T-cell (primary cell): ENCODE results near the gene NCAPG2. TPM values are rescaled to one million over a fixed set of nuclear protein-coding genes. Genes with fewer than 3 reads are reported as not detected.
"Not testable (repeated sequence)": the region's sequence is repeated elsewhere in the genome, so short reads cannot be mapped to it uniquely, and the experiment has no call there.

ENCODE experiments used
- ATAC-seq, 4 experiments: fragments of 200-7000 bp in 3 of 4; fragments of 150-1000 bp in 1 of 4; cut with Tn5 transposase; replicated peaks in 1 of 4; 1 replicate in 3 of 4; 2 replicates in 1 of 4; pipeline ENCODE4 v1.10.0; 2021; ENCODE audit warnings: moderate library complexity in 3 of 4, mild to moderate bottlenecking in 2 of 4, moderate number of reproducible peaks in 1 of 4
- CTCF ChIA-PET, 2 donors: fragments of 300-600 bp; sonication (Branson Sonifier 250); formaldehyde crosslinking; loops; one replicate each; lab custom pipeline; 2022; ENCODE audit warnings: antibody characterized with exemption in 2 of 2; lab: Charles Lee
- POLR2A ChIA-PET, 2 donors: fragments of 300-600 bp; sonication (Branson Sonifier 250); formaldehyde crosslinking; loops; one replicate each; lab custom pipeline; 2022; ENCODE audit warnings: antibody characterized with exemption in 2 of 2; lab: Charles Lee
- DNase-seq, 35 experiments: peaks; one replicate each; pipeline versions ENCODE4 v3.0.0 to v3.0.0-alpha.2; 2013 to 2023
- H3K27ac ChIP-seq: one replicate; pipeline ENCODE4 v1.5.1; 2013; ENCODE audit warnings: low read length
- H3K27me3 ChIP-seq, 2 experiments: replicated peaks in 1 of 2; 1 replicate in 1 of 2; 2 replicates in 1 of 2; pipeline versions ENCODE4 v1.6.1 to v1.7.0; 2013; ENCODE audit warnings: low read length in 1 of 2, mixed read lengths in 1 of 2; ENCODE audit not compliant: control insufficient read depth in 2 of 2, insufficient read depth in 2 of 2; ENCODE audit errors: extremely low read depth in 1 of 2
- H3K36me3 ChIP-seq, 2 donors: 1 replicate in 1 of 2; 2 replicates in 1 of 2; pipeline versions ENCODE4 v1.6.1 to v1.7.0; 2013; ENCODE audit warnings: low read length in 1 of 2; ENCODE audit not compliant: control insufficient read depth in 2 of 2, insufficient read depth in 1 of 2; ENCODE audit errors: extremely low read depth in 1 of 2
- H3K4me1 ChIP-seq, 2 experiments: 1 replicate in 1 of 2; 2 replicates in 1 of 2; pipeline versions ENCODE4 v1.6.1 to v1.7.0; 2013; ENCODE audit warnings: low read length in 2 of 2, mixed read lengths in 1 of 2; ENCODE audit not compliant: insufficient read depth in 2 of 2, control insufficient read depth in 1 of 2; ENCODE audit errors: extremely low read depth in 1 of 2
- H3K4me3 ChIP-seq, 2 donors: 1 replicate in 1 of 2; 2 replicates in 1 of 2; pipeline versions ENCODE4 v1.5.1 to v1.7.0; 2013; ENCODE audit warnings: mild to moderate bottlenecking in 2 of 2, low read length in 1 of 2, moderate library complexity in 1 of 2; ENCODE audit not compliant: control insufficient read depth in 1 of 2; ENCODE audit errors: extremely low read depth in 1 of 2
- H3K9me3 ChIP-seq: 2 replicates; pipeline ENCODE4 v1.7.0; 2013
- H3K27ac Mint-ChIP-seq, 2 donors: one replicate each; pipeline ENCODE4 v1.8.0; 2020 to 2021; ENCODE audit warnings: mild to moderate bottlenecking in 2 of 2, mixed read lengths in 2 of 2
- H3K27me3 Mint-ChIP-seq, 2 donors: one replicate each; pipeline ENCODE4 v1.8.0; 2021 to 2022; ENCODE audit warnings: mixed read lengths in 2 of 2
- H3K36me3 Mint-ChIP-seq: one replicate; pipeline ENCODE4 v1.8.0; 2021; ENCODE audit warnings: mixed read lengths
- H3K4me1 Mint-ChIP-seq, 3 donors: one replicate each; pipeline ENCODE4 v1.8.0; 2020 to 2022; ENCODE audit warnings: mixed read lengths in 3 of 3, mild to moderate bottlenecking in 1 of 3
- H3K4me3 Mint-ChIP-seq, 3 donors: one replicate each; pipeline ENCODE4 v1.8.0; 2020 to 2022; ENCODE audit warnings: mild to moderate bottlenecking in 3 of 3, mixed read lengths in 3 of 3, moderate library complexity in 3 of 3
- H3K9me3 Mint-ChIP-seq, 3 donors: one replicate each; pipeline ENCODE4 v1.8.0; 2020 to 2022; ENCODE audit warnings: mixed read lengths in 3 of 3
- WGBS: methylation state at CpG from one replicate; pipeline ENCODE4 v1.1.5; 2013; ENCODE audit warnings: missing lambda C conversion rate; ENCODE audit not compliant: insufficient coverage; 5-methylcytosine and 5-hydroxymethylcytosine counted together
- total RNA-seq, 35 experiments: library from RNA in 6 of 35; stranded (reverse) in 6 of 35; fragments of 120-200 nt in 1 of 35; gene quantifications; one replicate each; pipeline versions ENCODE4 v1.2.1 to v1.2.4 and lab custom pipeline; 2013 to 2026

The NCAPG2 gene
- total RNA-seq, 5 donors from 2014 or later (not counting 1 experiment from before 2014, with no cell fraction given): 6.2 to 14.7 (median 11.9) TPM

- Histone ChIP-seq H3K36me3 (no peaks in the 10 kb centered on the region), H3K9me3 (no peaks in the 10 kb centered on the region), H3K27me3 (no peaks in the 10 kb centered on the region), H3K4me3 (no peak overlapping the region), H3K4me1 (peaks cover under 1 to 12% of the 10 kb centered on the region in 2 experiments), H3K27ac (no peak overlapping the region)
- no peaks in the 10 kb centered on the region for H3K36me3 Mint-ChIP-seq
- DNase-seq (no peak), ATAC-seq (no peak)
- peak overlapping the region in 1 of 2 donors; percentile 58 for H3K27ac Mint-ChIP-seq
- H3K27me3 Mint-ChIP-seq: no peaks in the 10 kb centered on the region
- POLR2A ChIA-PET: no interaction called here
- no peak overlapping the region for H3K4me3 Mint-ChIP-seq
- H3K4me1 Mint-ChIP-seq: peaks cover 15 to 34% (median 16%) of the 10 kb centered on the region in 3 donors
- WGBS: 100% methylated on average over 2 of the region's 3 CpGs
- no peaks in the 10 kb centered on the region for H3K9me3 Mint-ChIP-seq
- CTCF ChIA-PET: interaction anchor here (0.6 to 4.2 kb wide), 4 partner anchors 274 to 612 kb away, joined by 3 to 30 read pairs (median 5); no protein-coding TSS in a partner anchor
Observed at GRCh38 chr7:158698657-158699195, 5.9 kb downstream of the NCAPG2 start.

- POLR2A ChIA-PET, DNase-seq, H3K27ac Mint-ChIP-seq, H3K36me3 Mint-ChIP-seq, H3K27me3 ChIP-seq, H3K27ac ChIP-seq, H3K9me3 Mint-ChIP-seq, H3K4me3 ChIP-seq, H3K9me3 ChIP-seq, H3K36me3 ChIP-seq, H3K4me1 ChIP-seq, H3K27me3 Mint-ChIP-seq, ATAC-seq, H3K4me3 Mint-ChIP-seq: not testable (repeated sequence)
- peaks cover 10 to 26% (median 11%) of the 10 kb centered on the region in 3 donors for H3K4me1 Mint-ChIP-seq
- CTCF ChIA-PET: interaction anchor here (1.0 to 4.2 kb wide), 4 partner anchors 275 to 279 kb away, joined by 4 to 30 read pairs (median 14); no protein-coding TSS in a partner anchor
- WGBS: no CpG with 5 or more reads among the region's 2 CpGs
Observed at GRCh38 chr7:158697597-158697996, 7.0 kb downstream of the NCAPG2 start.

- H3K36me3 Mint-ChIP-seq: peaks cover 2% of the 10 kb centered on the region
- Histone ChIP-seq H3K4me1 (peaks cover 0 to 10% of the 10 kb centered on the region in 2 experiments), H3K27me3 (no peaks in the 10 kb centered on the region), H3K9me3 (no peaks in the 10 kb centered on the region), H3K4me3 (no peak overlapping the region), H3K36me3 (no peaks in the 10 kb centered on the region), H3K27ac (no peak overlapping the region)
- peak overlapping the region; percentile 45 to 63 for H3K27ac Mint-ChIP-seq
- DNase-seq (peak in 32 of 35 experiments; percentile 6 to 81 (median 38)), ATAC-seq (peak; percentile 89 to 99 (median 98))
- WGBS: 100% methylated on average over 3 of the region's 10 CpGs
- no peaks in the 10 kb centered on the region for H3K27me3 Mint-ChIP-seq
- peaks cover 5 to 21% (median 10%) of the 10 kb centered on the region in 3 donors for H3K4me1 Mint-ChIP-seq
- CTCF ChIA-PET: interaction anchor here (0.6 to 3.4 kb wide), 7 partner anchors 9 to 296 kb away, joined by 3 to 68 read pairs (median 4); partner anchors contain the start of gene NCAPG2 (in 1 of the 2)
- POLR2A ChIA-PET: no interaction called here
- peak overlapping the region in 2 of 3 donors; percentile 32 to 50 for H3K4me3 Mint-ChIP-seq
- H3K9me3 Mint-ChIP-seq: no peaks in the 10 kb centered on the region
Observed at GRCh38 chr7:158695726-158696452, 8.7 kb downstream of the NCAPG2 start.

- H3K9me3 Mint-ChIP-seq: no peaks in the 10 kb centered on the region
- no peak for ATAC-seq
- H3K27ac ChIP-seq: no peak overlapping the region
- peaks cover 0 to 10% of the 10 kb centered on the region in 2 experiments for H3K4me1 ChIP-seq
- peaks cover 5 to 20% (median 10%) of the 10 kb centered on the region in 3 donors for H3K4me1 Mint-ChIP-seq
- H3K36me3 ChIP-seq: no peaks in the 10 kb centered on the region
- peaks cover 2% of the 10 kb centered on the region for H3K36me3 Mint-ChIP-seq
- no peak overlapping the region for H3K4me3 ChIP-seq
- no peaks in the 10 kb centered on the region for H3K9me3 ChIP-seq
- POLR2A ChIA-PET: interaction anchor here in 1 of 2 donors (0.6 kb wide), 1 partner anchor 81 kb away, joined by 3 read pairs; no protein-coding TSS in a partner anchor
- peak overlapping the region in 1 of 2 donors; percentile 3 for H3K27ac Mint-ChIP-seq
- no peak overlapping the region for H3K4me3 Mint-ChIP-seq
- no peak for DNase-seq
- 100% methylated on average over 1 of the region's 3 CpGs for WGBS
- no peaks in the 10 kb centered on the region for H3K27me3 Mint-ChIP-seq
- no peaks in the 10 kb centered on the region for H3K27me3 ChIP-seq
- CTCF ChIA-PET: interaction anchor here (2.5 to 3.4 kb wide), 2 partner anchors 282 kb away, joined by 23 to 68 read pairs; no protein-coding TSS in a partner anchor
Observed at GRCh38 chr7:158695056-158695455, 9.5 kb downstream of the NCAPG2 start.

GRCh38 chr7:158694650-158695049 is 10.0 kb downstream of the NCAPG2 start:
- Mint-ChIP-seq H3K4me1 (peaks cover 5 to 20% (median 10%) of the 10 kb centered on the region in 3 donors), H3K9me3 (no peaks in the 10 kb centered on the region), H3K4me3 (no peak overlapping the region), H3K27me3 (no peaks in the 10 kb centered on the region), H3K27ac (peak overlapping the region in 1 of 2 donors; percentile 6), H3K36me3 (peaks cover 2% of the 10 kb centered on the region)
- no peaks in the 10 kb centered on the region for H3K9me3 ChIP-seq
- H3K4me3 ChIP-seq: no peak overlapping the region
- H3K27me3 ChIP-seq: no peaks in the 10 kb centered on the region
- H3K4me1 ChIP-seq: peaks cover 0 to 10% of the 10 kb centered on the region in 2 experiments
- WGBS: 75% methylated on average over 4 of the region's 6 CpGs
- ChIA-PET POLR2A (no interaction called here), CTCF (interaction anchor here (0.7 to 3.4 kb wide), 4 partner anchors 36 to 284 kb away, joined by 3 to 68 read pairs (median 13); no protein-coding TSS in a partner anchor)
- no peak overlapping the region for H3K27ac ChIP-seq
- H3K36me3 ChIP-seq: peaks cover 0 to under 1% of the 10 kb centered on the region in 2 donors
- DNase-seq: no peak
- ATAC-seq: no peak

GRCh38 chr7:158689488-158689887 is 15.1 kb downstream of the NCAPG2 start:
- WGBS: no CpG with 5 or more reads among the region's 2 CpGs

More at GRCh38 chr7:158689488-158689887, 15.1 kb downstream of the NCAPG2 start:
- no peaks in the 10 kb centered on the region for H3K9me3 Mint-ChIP-seq
- ChIA-PET CTCF (interaction anchor here in 1 of 2 donors (1.1 kb wide), 1 partner anchor 288 kb away, joined by 4 read pairs; no protein-coding TSS in a partner anchor), POLR2A (no interaction called here)
- no peak overlapping the region for H3K27ac Mint-ChIP-seq
- Histone ChIP-seq H3K27me3 (no peaks in the 10 kb centered on the region), H3K9me3 (no peaks in the 10 kb centered on the region), H3K36me3 (peaks cover 4 to 8% of the 10 kb centered on the region in 2 donors), H3K4me3 (no peak overlapping the region), H3K27ac (no peak overlapping the region), H3K4me1 (no peaks in the 10 kb centered on the region)
- H3K36me3 Mint-ChIP-seq: peaks cover 25% of the 10 kb centered on the region
- DNase-seq (no peak), ATAC-seq (no peak)
- peaks cover 0 to 3% (median 0%) of the 10 kb centered on the region in 3 donors for H3K4me1 Mint-ChIP-seq
- no peaks in the 10 kb centered on the region for H3K27me3 Mint-ChIP-seq
- H3K4me3 Mint-ChIP-seq: no peak overlapping the region
